Posterior cingulate gyrus (tissue), 11 donors: ENCODE results near the gene NFIC.
"Not testable (repeated sequence)": the region's sequence is repeated elsewhere in the genome, so short reads cannot be mapped to it uniquely, and the experiment has no call there.

Experiments used
- DNase-seq, 10 donors: peaks; one replicate each; pipeline versions ENCODE4 v3.0.0 to v3.0.0-alpha.2; 2020 to 2021; ENCODE audit warnings: mixed read lengths in 3 of 10
- intact Hi-C: fragments of 100-400 bp; cut with DNase I; formaldehyde crosslinking; loops from one replicate; pipeline ENCODE4 v1.15.1; 2023

Gene NFIC

DNA sequence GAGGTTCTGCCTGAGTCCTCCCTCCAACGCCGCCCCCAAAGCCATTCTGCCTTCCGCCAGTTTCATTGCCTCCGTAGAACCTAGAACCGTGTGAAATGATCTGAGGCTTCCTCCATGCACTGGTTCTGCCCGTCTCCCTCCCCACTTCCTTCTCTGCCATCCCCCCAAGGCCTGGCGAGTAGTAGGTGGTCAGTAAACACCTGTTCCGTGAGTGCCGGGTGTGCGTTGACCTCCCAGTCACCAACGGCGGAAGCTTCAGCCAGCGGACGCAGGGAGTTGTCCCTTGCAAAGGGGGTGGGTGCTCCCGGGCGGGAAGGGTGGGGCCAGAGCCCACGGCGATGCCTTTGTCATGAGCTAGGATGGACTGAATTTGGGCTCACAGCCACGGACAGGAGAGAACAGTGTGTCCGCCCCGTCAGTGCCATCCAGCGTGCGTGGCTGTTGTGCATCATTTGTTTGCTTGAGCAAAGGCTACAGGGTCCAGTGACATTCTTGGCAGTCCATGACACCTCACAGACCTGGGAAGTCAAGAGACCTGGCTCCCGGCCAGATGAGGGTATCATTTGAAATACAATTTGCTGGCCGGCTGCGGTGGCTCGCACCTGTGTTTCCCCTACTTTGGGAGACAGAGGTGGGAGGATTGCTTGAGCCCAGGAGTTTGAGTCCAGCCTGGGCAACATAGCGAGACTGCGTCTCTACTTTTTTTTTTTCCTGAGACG lies 43.1 kb downstream of the NFIC start:
- no peak for DNase-seq

DNA sequence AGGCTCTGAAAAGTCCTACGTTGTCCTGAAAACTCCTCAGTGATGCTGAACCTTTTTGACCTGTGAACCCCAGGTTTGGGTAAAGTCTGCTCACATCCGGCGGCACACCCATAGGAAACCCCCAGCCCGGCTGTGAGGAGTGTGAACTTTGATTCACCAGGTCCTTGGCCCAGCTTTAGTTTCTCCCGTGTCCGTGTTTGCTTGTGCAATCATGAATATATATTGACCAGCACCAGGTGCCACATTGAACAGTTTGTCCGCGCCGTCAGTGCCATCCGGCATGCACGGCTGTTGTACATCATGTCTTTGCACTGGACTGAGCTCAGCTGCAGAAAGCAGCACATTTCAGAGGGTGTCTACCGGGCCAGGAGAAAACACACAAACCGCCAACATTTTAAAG lies 45.3 kb downstream of the NFIC start:
- intact Hi-C loops: no loop called here
- DNase-seq: no peak

More for the DNA sequence above, 43.1 kb downstream of the NFIC start:
- intact Hi-C loops: no loop called here

GRCh38 chr19:3412066-3412465 lies 45.7 kb downstream of the NFIC start:
- DNase-seq: no peak
- intact Hi-C loops: no loop called here

GRCh38 chr19:3413796-3414327 lies 47.5 kb downstream of the NFIC start:
- intact Hi-C loops: no loop called here
- no peak for DNase-seq

GRCh38 chr19:3415695-3416094 lies 49.3 kb downstream of the NFIC start:
- intact Hi-C loops: no loop called here
- no peak for DNase-seq

DNA sequence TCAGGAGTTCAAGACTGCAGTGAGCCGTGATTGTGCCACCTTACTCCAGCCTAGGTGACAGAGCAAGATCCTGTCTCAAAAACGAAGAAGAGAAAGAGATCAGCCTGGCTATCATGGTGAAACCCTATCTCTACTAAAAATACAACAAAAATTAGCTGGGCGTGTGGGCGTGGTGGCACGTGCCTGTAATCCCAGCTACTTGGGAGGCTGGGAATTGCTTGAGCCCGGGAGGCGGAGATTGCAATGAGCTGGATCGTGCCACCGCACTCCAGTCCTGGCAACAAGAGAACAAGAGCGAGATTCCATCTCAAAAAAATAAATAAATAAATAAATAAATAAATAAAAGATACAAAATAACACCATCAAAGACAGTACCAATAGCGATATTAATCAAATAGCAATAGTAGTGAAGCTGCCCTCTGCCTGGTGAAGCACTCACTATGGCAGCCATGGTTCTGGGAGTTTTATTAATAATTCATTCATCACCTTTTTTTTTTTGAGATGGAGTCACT lies 53.9 kb downstream of the NFIC start:
- intact Hi-C loops: no loop called here
- no peak for DNase-seq

DNA sequence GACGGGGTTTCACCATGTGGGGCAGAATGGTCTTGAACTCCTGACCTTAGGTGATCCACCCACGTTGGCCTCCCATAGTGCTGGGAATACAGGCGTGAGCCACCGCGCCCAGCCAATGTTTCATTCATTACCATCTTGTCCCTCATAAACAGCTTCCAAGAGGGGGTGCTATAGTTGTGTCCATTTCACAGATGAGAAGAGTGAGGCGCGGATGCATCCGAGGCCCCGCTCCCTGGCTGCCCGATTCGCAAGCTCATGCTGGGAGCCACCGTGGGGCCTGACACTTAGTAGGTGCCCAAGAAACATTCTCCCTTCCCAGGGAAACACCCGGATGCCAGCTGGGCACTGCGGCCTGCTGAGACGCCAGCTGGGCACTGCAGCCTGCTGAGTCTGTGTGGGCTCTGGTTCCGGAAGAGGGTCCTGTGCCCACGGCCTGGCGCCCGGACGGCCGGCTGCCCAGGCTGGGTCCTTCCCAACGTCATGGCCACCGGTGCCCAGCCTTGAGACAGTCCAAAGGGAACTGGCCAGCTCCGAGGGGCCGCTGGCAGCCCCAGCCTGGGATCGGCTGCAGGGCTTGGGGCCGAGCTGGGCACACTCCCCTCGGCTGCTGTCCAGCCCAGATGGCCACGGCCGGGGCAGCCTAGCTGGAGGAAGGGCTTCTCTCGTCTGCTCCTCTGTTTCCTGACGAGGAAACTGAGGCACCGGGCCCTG lies 54.7 kb downstream of the NFIC start:
- intact Hi-C loops: no loop called here
- DNase-seq: peak in 7 of 10 donors; percentile 30 to 89 (median 67)

DNA sequence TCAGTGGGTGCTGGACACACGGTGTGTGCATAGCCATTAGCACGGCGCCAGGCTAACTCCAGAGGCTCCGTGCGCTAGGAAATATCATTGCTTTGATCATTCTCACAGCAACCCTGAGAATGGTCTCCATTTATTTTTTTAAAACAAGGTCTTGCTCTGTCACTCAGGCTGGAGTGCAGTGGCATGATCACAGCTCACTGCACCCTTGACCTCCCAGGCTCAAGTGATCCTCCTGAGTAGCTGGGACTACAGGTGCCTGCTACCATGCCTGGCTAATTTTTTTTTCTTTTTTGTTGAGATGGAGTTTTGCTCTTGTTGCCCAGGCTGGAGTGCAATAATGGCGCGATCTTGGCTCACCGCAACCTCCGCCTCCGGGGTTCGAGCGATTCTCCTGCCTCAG lies 55.3 kb downstream of the NFIC start:
- intact Hi-C loops, DNase-seq: not testable (repeated sequence)

DNA sequence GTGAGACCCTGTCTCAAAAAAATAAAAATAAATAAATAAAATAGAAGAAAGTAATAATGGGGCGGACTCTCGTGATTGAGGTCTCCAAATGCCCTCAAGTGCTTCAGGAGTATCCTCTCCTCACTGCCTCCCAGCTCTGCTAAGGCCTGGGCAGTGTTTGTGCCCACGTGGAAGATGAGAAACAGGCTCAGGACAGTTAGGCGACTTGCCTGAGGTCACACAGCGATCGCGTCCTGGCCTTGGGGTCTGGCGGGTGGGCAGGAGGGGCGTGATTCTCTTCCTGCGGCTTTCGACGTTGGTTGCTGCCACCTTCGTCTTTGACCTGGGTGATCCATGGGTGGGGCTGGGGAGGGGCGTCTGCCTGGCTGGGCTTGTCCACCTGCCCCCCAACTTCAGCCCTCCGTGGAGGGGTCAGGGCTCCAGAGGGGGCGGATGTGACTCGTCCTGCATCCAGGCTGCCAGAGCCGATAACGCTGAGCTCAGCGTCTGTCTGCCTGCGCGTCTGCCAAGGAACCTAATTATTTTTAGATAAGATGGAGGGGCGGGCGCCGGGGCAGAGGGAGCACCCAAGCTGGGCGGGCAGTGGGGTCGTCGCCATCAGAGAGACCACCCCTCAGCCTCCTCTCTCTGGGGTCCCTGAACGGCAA lies 56.9 kb downstream of the NFIC start:
- intact Hi-C loops: no loop called here

GRCh38 chr19:3426433-3426832 lies 60.0 kb downstream of the NFIC start:
- no peak for DNase-seq
- intact Hi-C loops: loop anchor here (5.0 kb wide), 2 partner anchors 64 to 79 kb away; no protein-coding TSS in a partner anchor

More for the DNA sequence above, 56.9 kb downstream of the NFIC start:
- DNase-seq: peak in 2 of 10 donors; percentile 19 to 90

DNA sequence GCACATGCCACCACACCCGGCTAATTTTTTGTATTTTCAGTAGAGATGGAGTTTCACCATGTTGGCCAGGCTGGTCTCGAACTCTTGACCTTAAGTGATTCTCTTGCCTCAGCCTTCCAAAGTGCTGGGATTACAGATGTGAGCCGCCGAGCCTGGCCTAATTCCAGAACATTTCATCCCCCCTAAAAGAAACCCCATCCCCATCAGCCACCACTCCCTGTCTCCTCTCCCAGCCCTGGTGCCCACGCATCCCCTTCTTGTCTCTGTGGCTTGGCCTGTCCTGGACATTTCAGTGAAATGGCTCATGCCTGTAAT lies 63.9 kb downstream of the NFIC start:
- intact Hi-C loops, DNase-seq: not testable (repeated sequence)

DNA sequence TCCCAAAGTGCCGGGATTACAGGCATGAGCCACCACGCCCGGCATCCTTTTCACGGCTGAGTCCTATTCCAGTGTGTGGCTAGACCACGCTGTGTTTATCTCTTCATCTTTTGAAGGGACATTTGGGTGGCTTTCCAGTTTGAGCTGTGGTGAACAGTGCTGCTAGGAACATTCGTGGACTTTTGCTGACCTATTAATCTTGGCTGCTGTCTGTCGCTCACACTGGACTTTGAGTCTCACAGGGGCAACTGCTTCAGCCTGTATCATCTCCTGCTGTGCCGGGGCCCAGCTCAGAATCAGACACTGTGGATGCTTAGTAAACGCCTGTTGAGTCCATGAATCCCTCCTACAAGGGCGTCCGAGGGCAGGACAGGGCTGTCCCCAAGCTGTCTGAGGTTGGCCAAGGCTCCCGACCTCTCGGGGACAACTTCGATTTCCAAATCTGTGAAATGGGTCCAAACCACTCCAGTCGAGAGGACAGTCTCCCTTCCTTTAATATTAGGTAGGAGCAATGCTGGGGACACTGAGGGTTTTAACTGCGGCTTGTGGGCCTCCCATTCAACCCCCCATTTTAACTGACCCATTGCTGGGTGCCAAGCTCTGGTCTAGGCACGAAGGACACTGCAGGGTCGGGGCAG lies 65.5 kb downstream of the NFIC start:
- DNase-seq: no peak

DNA sequence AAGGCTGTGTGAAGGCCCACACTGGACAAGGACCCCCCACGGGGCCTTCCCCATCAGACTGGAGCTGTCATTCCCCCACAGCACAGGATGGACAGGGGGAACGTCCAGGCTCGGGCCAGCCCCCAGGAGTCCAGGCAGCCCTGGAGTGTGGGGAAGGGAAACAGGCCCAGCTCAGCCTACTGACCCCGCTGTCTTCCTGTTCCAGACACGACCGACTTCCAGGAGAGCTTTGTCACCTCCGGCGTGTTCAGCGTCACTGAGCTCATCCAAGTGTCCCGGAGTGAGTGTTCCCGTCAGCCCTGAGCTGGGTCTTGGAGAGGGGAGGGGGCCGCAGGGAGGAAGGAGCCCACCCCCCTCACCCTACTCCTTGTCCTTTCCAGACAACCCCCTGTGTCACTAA lies 66.9 kb downstream of the NFIC start:
- intact Hi-C loops: no loop called here
- no peak for DNase-seq

More for the DNA sequence above, 65.5 kb downstream of the NFIC start:
- intact Hi-C loops: no loop called here

DNA sequence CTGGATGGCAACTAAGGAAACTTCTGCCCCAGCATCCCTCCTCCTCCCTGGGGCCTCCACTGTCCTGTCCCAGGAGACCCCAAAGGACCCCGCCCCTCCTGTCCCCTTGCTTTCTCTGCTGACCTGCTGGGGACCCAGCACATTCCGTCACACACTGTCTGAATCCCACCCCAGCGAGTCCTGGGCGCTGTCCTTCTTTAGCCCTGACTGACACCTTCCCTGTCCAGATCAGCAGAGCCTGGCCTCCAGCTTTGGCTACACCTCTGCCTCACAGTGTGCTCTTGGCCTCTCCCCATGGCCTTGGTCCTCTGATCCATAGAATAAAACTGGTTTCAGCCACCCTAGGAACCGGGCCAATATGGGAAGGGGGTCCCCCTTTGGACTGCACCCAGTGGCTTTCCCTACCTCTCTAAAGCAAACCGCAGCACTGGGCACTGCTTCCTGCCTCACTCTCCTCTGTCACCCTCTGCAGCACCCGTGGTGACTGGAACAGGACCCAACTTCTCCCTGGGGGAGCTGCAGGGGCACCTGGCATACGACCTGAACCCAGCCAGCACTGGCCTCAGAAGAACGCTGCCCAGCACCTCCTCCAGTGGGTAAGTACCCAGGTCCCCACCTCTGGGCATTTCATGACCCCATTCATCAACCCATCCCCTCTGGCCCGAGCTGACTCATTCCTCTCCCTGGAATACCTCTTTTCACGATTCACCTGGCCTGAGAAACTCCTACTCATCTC lies 67.6 kb downstream of the NFIC start:
- DNase-seq: no peak
- intact Hi-C loops: no loop called here

GRCh38 chr19:3434630-3435553 lies 68.5 kb downstream of the NFIC start:
- intact Hi-C loops: no loop called here
- peak; percentile 89 to 100 (median 94) for DNase-seq

DNA sequence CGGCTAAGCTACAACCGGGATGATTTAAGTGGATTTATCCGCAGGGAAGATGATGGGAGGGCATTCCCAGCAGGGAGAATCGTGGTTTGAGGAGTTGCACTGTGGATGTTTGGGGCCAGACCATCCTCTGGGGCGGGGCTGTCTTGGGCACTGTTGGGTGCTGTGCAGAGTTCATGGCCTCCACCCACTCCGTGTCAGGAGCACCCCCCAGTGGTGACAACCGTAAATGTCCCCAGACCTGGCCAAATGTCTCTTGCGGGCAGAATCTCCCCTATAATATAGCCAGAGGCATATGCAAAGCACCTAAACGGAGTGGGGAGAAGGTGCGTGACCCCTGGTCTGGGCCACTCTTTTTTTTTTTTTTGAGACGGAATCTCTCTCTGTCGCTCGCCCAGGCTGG lies 73.7 kb downstream of the NFIC start:
- intact Hi-C loops: no loop called here
- peak in 2 of 10 donors; percentile 26 to 50 for DNase-seq

DNA sequence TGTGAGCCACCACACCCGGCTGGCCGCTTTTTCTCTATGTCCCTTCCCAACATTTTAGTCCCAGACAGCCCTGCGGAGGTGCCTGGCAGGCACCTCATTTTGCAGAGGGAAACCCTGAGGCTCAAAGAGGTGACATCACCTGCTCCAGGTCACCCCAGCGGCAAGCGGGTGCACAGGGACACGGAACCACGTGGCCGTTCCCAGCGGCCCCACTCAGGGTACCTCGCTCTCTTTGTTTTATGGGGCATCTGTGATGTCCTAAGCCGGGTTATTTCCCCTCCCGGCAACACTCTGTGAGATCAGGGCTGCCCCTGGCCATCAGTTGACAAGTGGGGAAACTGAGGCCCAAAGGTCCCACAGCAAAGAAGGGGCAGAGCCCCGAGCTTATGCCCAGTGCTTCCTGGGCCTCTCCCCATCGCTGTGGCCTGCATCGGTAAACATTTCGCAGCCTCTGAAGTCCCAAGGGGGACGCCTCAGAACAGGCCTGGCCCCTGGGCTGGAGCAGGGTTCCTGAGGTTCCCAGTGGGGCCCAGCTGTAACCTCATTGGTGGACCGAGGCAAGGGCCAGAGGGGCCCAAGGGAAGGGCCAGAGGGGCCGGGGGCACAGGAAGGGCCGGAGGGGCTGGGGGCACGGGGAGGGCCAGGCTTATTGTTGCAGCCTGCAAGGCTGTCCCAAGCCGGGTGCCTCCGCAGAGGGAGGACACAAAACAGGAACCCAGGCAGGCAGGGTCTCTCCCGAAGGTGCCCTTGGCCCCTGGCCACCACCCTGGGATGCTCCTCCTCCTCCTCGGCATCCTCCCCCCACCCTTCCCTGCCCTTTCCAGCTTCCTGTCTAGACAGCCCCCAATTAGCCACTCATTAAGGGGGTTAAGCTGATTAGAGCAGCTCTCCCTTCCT lies 75.0 kb downstream of the NFIC start:
- intact Hi-C loops: no loop called here
- DNase-seq: no peak

DNA sequence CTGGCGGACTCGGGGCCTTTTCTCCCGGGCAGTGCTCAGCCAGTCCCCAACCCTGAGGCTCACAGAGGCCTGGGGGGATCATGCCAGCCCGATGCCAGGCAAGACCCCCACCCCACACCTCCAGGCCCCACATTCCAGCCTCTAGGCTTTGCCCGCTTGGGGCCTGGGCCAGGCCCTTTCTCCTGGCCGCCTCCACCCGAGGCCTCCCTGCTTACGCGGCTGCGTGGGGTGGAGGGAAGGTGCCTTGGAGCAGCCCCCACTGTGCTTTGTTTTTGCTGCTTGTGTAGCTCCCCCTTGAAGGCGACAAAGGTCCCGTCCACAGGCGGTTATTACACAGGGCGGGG lies 75.6 kb downstream of the NFIC start:
- intact Hi-C loops: no loop called here
- no peak for DNase-seq
